Raji (cell line): ENCODE results near the gene PNPO.

Experiments
- POLR2A ChIP-seq: IDR thresholded peaks from 2 replicates; pipeline ENCODE4 v1.6.1; 2011; ENCODE audit warnings: low read depth, low read length, control low read depth; ENCODE audit not compliant: insufficient read depth

The PNPO gene

GRCh38 chr17:47941246-47942095, at the start of gene PNPO:
TSS of gene PNPO (plus strand) at chr17:47941571. CDS start at chr17:47941676, 105 bp downstream.
- peak; percentile 62 for TF ChIP-seq POLR2A

- TF ChIP-seq POLR2A, result no peak
Measured at GRCh38 chr17:47894498-47895346, 46.6 kb upstream of the PNPO start.

GRCh38 chr17:47895347-47895855, 46.0 kb upstream of the PNPO start:
- TF ChIP-seq POLR2A, result peak; percentile 93

GRCh38 chr17:47895856-47896671, 45.3 kb upstream of the PNPO start, which contains the start of gene SP2:
TSS of gene SP2 (plus strand) at chr17:47896236. CDS start at chr17:47896287, 51 bp downstream.
- peak; percentile 93 for TF ChIP-seq POLR2A

DNA sequence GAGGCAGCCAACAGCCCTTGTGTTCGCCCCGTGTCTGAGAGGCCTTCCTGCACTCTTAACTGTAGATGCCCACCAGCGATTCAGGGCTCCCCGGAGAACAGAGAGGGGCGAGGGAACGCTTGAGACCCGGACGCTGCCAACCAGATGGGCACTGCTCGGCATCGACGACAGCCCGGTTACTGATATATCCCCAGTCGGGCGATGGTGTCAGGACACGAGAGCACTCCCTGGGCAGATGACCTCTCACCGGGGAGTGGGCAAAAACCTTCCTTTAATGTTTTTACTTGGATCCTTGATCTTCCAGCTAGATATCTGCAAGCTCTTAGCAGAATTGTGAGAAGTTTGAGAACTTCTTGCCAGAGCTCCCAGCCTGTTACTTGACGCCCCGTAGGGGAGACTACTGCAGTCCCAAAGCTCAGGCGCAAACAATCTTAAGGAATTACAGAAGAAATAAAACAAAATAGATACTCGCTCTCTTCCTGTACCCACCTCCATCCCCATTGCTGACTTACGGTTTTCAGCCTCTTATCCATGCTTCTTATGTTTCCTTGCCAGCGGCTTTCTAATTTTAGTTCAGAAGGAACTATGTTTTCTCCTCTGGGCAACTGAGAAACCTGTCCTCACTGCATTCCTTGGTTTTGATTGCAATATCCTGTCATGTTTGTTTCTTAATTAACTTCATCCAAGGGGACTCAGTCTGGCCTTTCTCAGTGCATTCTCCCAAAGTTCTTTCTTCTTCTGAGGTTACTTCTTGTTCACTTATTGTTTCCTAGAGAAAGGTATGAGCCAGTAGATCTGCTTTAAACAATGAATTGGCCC, 44.5 kb upstream of the PNPO start:
- no peak for TF ChIP-seq POLR2A

GRCh38 chr17:47897561-47897960, 43.8 kb upstream of the PNPO start:
- no peak for TF ChIP-seq POLR2A

- no peak for TF ChIP-seq POLR2A
Measured at GRCh38 chr17:47898241-47898640, 43.1 kb upstream of the PNPO start.

- no peak for TF ChIP-seq POLR2A
Measured at GRCh38 chr17:47899643-47900042, 41.7 kb upstream of the PNPO start.

- TF ChIP-seq POLR2A, result no peak
Measured at GRCh38 chr17:47901423-47901822, 39.9 kb upstream of the PNPO start.

- TF ChIP-seq POLR2A, result no peak
Measured at GRCh38 chr17:47902039-47902744, 39.2 kb upstream of the PNPO start.

GRCh38 chr17:47905221-47905733, 36.1 kb upstream of the PNPO start:
- TF ChIP-seq POLR2A, result no peak

DNA sequence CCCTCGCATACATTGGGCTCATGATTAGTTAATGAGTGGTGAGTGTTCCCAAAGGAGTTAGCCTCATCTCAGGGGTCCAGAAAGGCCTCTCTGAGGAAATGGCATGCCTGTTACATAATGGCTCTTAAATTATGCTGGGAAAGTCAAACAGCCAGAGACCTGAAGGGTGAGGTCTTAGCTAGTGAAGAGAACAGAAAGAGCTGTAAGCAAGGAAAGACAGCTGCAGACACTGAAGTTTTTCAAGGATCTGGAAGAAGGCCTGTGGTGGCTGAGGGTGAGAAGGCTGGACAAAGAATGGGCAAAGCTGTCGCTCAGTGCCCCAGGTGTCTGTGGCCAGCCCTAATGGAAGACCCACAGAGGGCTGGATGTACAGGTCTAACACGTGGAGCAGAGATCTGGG, 34.9 kb upstream of the PNPO start:
- TF ChIP-seq POLR2A, result no peak

DNA sequence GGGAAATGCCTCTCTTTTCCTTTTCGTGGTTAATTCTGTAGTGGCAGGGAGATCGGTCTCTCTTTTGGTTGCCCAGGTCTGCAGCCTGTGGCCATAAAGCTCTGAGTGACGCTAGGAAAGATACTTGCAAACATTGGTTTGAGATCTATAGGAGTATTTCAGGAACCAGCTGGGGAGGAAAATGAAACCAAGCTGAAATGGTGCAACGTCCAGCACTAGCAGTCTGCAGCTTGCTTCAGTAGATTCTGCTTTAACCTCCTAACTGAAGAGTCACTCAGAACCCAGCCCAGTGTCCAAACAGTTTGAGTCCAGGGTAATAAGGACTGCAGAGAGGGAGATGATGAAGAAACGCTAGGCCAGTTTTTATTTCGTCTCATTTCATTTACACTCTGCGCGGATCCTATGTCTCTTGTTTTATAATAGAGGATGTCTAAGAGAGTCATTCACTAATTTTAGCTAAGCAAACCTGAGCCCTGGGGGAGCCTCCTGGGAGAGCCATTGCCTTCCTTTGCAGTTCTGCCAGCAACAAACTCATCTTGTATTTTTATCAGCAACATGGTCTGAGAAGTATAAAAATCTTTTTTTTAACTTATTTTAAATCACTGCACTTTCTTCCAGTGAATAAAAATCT, 33.3 kb upstream of the PNPO start:
- no peak for TF ChIP-seq POLR2A
